GM18526 (cell line): ENCODE data around the gene PDE8B.

Source experiments
- POLR2A ChIP-seq: IDR thresholded peaks from 3 replicates; pipeline ENCODE4 v1.6.1; 2011; ENCODE audit not compliant: insufficient read length; ENCODE audit errors: extremely low read depth

The PDE8B gene

GRCh38 chr5:77180167-77181081, 30.1 kb upstream of the PDE8B start:
- TF ChIP-seq POLR2A = no peak

- TF ChIP-seq POLR2A = no peak
Measured at GRCh38 chr5:77181173-77181572, 29.3 kb upstream of the PDE8B start.

GRCh38 chr5:77181596-77182304, 28.7 kb upstream of the PDE8B start:
- TF ChIP-seq POLR2A = no peak

- TF ChIP-seq POLR2A = no peak
Measured at GRCh38 chr5:77182367-77182766, 28.1 kb upstream of the PDE8B start.

- no peak for TF ChIP-seq POLR2A
Measured at GRCh38 chr5:77186652-77187370, 23.7 kb upstream of the PDE8B start.

GRCh38 chr5:77189421-77189820, 21.1 kb upstream of the PDE8B start:
- no peak for TF ChIP-seq POLR2A

- no peak for TF ChIP-seq POLR2A
Measured at GRCh38 chr5:77192441-77193050, 17.9 kb upstream of the PDE8B start.

- no peak for TF ChIP-seq POLR2A
Measured at GRCh38 chr5:77194762-77195161, 15.7 kb upstream of the PDE8B start.

- TF ChIP-seq POLR2A = no peak
Measured at GRCh38 chr5:77197840-77198554, 12.5 kb upstream of the PDE8B start.

GRCh38 chr5:77200663-77201062, 9.8 kb upstream of the PDE8B start:
- TF ChIP-seq POLR2A = no peak

GRCh38 chr5:77202145-77202544, 8.3 kb upstream of the PDE8B start:
- no peak for TF ChIP-seq POLR2A

- TF ChIP-seq POLR2A = no peak
Measured at GRCh38 chr5:77204967-77205366, 5.5 kb upstream of the PDE8B start.

- TF ChIP-seq POLR2A = no peak
Measured at GRCh38 chr5:77208507-77209163, 1.8 kb upstream of the PDE8B start.

- no peak for TF ChIP-seq POLR2A
Measured at GRCh38 chr5:77209495-77210090, 887 bp upstream of the PDE8B start.
